ENCODE measurements around the gene ENOX1.

ENOX1 gene

DNA sequence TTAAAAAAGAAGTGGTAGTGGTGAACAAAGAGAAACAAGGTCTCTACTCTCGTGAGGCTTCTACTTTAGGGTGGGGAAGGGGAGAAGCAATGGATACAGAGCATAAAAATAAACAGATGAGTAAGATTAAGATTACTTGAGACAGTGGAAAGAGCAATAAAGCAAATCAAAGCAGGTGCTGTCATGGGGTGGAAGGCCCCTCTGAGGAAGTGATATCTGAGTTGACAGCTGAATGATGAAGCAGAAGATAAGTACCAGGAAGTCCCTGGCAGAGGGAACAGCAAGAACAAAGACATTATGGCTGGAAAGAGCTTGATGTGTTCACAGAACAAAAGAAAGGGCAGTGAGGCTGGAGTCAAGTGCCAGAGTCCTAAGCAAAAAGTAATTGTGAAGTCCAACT is 221.8 kb downstream of the ENOX1 start:
- ChIA-PET CTCF (no interaction called here), POLR2A (no interaction called here)
- DNase-seq (ENCODE audit: extremely low spot score) = no peak
- TF ChIP-seq ZNF384 (IDR thresholded peaks at IDR 0.05) = no peak
- no peak for TF ChIP-seq TARDBP (IDR thresholded peaks at IDR 0.05)
- TF ChIP-seq SUZ12 (IDR thresholded peaks at IDR 0.05) = no peak
- no peak for TF ChIP-seq NFRKB (IDR thresholded peaks at IDR 0.05)
- no peak for TF ChIP-seq ELF4 (IDR thresholded peaks at IDR 0.05)
- no peak for TF ChIP-seq FOXM1 (IDR thresholded peaks at IDR 0.05; ENCODE audit: borderline replicate concordance)
- TF ChIP-seq CTBP1 (IDR thresholded peaks at IDR 0.05; ENCODE audit: borderline replicate concordance) = no peak
- TF ChIP-seq ARNT (IDR thresholded peaks at IDR 0.05) = no peak
- TF ChIP-seq, protein P1, sequence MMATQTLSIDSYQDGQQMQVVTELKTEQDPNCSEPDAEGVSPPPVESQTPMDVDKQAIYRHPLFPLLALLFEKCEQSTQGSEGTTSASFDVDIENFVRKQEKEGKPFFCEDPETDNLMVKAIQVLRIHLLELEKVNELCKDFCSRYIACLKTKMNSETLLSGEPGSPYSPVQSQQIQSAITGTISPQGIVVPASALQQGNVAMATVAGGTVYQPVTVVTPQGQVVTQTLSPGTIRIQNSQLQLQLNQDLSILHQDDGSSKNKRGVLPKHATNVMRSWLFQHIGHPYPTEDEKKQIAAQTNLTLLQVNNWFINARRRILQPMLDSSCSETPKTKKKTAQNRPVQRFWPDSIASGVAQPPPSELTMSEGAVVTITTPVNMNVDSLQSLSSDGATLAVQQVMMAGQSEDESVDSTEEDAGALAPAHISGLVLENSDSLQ (IDR thresholded peaks at IDR 0.05) = no peak
- TF ChIP-seq BHLHE40 (IDR thresholded peaks at IDR 0.05; ENCODE audit: borderline replicate concordance) = no peak
- no peak for TF ChIP-seq L3MBTL2 (conservative IDR thresholded peaks at IDR 0.05)
- no peak for TF ChIP-seq FOXA1 (IDR thresholded peaks at IDR 0.05)
- no peak for TF ChIP-seq FOXK2 (IDR thresholded peaks at IDR 0.05)
- TF ChIP-seq LEF1 (IDR thresholded peaks at IDR 0.05; ENCODE audit: borderline replicate concordance) = no peak
- TF ChIP-seq HDGF (IDR thresholded peaks at IDR 0.05; ENCODE audit: borderline replicate concordance) = no peak

DNA sequence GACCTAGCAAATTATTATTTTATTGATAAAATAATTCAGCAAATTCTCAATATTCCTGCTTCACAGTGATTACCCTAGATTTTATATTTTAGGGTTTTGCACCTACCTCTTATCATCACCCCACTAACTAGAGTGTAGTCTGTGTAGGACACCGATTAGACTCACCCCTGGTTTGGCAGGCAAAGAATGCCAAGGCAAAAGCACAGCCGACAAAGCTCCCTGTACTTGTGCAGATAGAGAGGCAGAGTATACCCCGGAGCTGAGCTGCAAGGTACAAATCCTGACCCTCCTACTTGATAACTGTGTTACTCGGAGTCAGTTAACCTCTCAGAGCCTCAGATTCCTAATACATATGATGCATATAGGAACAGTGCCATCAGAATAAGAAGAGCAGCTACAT is 225.7 kb downstream of the ENOX1 start:
- ChIA-PET POLR2A (no interaction called here), CTCF (no interaction called here)
- DNase-seq (ENCODE audit: extremely low spot score) = no peak
- no peak for TF ChIP-seq CTBP1 (IDR thresholded peaks at IDR 0.05; ENCODE audit: borderline replicate concordance)
- TF ChIP-seq FOXM1 (IDR thresholded peaks at IDR 0.05; ENCODE audit: borderline replicate concordance) = no peak
- TF ChIP-seq NFRKB (IDR thresholded peaks at IDR 0.05) = no peak

DNA sequence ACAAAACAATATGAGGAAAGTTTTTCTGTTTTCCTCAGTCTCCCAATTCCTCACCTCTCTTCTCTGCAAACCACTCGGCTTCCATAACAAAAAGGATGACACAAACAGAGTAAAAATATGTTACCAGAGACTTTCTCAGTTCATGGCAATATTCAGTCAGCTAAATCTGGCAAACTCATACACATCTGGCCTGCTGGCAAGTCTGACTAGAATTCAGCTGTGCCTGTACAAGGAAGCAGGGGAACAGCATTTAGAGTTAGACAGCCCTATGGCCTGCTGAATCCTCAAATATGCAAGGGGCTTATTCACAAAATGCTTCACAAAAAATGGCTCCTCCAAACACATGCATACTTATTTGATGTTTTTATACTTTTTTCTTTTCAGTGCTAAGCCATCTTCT is 227.8 kb downstream of the ENOX1 start:
- DNase-seq (ENCODE audit: extremely low spot score) = no peak
- CTCF ChIA-PET = no interaction called here
- POLR2A ChIA-PET = no interaction called here
- TF ChIP-seq FOXK2 (IDR thresholded peaks at IDR 0.05) = no peak

DNA sequence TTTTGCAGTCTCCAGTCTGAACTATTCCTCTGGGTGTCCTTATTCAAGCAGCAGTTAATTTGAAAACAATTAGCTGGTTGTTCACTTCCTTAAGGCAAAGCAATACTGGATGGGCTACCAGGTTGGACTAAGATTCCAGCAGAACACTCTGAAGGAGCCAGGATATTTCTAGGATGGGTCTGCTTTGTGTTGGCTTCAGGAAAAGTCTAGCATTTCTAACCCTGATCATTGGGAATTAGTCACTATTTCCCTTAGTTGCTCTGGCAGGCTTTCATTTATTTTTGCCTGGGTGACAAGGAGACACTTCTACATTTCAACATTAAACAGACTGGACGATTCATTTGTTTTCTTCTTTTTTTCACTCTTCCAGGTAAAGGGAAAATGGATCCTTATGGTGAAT is 228.4 kb downstream of the ENOX1 start:
- TF ChIP-seq ARNT (IDR thresholded peaks at IDR 0.05) = no peak
- TF ChIP-seq BHLHE40 (IDR thresholded peaks at IDR 0.05; ENCODE audit: borderline replicate concordance) = no peak
- no peak for TF ChIP-seq FOXK2 (IDR thresholded peaks at IDR 0.05)
- TF ChIP-seq, protein P1 (IDR thresholded peaks at IDR 0.05) = no peak
- TF ChIP-seq ELF4 (IDR thresholded peaks at IDR 0.05) = no peak
- no peak for TF ChIP-seq HDGF (IDR thresholded peaks at IDR 0.05; ENCODE audit: borderline replicate concordance)
- TF ChIP-seq SP1 (IDR thresholded peaks at IDR 0.05) = no peak
- TF ChIP-seq LEF1 (IDR thresholded peaks at IDR 0.05; ENCODE audit: borderline replicate concordance) = no peak
- TF ChIP-seq ZNF384 (IDR thresholded peaks at IDR 0.05) = no peak
- no peak for TF ChIP-seq L3MBTL2 (conservative IDR thresholded peaks at IDR 0.05)
- TF ChIP-seq FOXM1 (IDR thresholded peaks at IDR 0.05; ENCODE audit: borderline replicate concordance) = no peak
- TF ChIP-seq FOXA1 (IDR thresholded peaks at IDR 0.05) = no peak
- TF ChIP-seq SUZ12 (IDR thresholded peaks at IDR 0.05) = no peak
- CTCF ChIA-PET = no interaction called here
- no peak for DNase-seq (ENCODE audit: extremely low spot score)
- POLR2A ChIA-PET = no interaction called here

DNA sequence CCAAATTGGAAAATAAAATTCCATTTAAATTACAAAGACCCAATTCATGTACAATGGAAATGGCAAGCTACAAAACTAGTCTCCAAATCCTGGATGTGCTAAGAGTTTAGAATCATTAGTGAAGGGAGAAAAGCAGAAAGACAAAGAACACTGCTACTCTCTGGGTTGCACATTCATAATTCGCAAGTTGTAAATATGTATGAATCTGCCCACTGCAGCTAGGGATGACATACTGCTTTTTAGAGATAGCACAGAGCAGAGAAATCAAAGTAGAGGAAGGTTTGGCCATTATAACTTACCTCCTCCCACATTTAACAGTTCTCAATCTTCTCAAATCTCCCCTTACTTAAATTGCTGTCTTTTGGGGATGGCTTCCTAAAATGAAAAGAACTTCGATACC is 231.1 kb downstream of the ENOX1 start:
- TF ChIP-seq NFRKB (IDR thresholded peaks at IDR 0.05) (no peak), SP1 (IDR thresholded peaks at IDR 0.05) (no peak), FOXM1 (IDR thresholded peaks at IDR 0.05; ENCODE audit: borderline replicate concordance) (no peak), HDGF (IDR thresholded peaks at IDR 0.05; ENCODE audit: borderline replicate concordance) (no peak), ELF4 (IDR thresholded peaks at IDR 0.05) (no peak), SUZ12 (IDR thresholded peaks at IDR 0.05) (no peak), FOXK2 (IDR thresholded peaks at IDR 0.05) (no peak), ZNF384 (IDR thresholded peaks at IDR 0.05) (no peak), LEF1 (IDR thresholded peaks at IDR 0.05; ENCODE audit: borderline replicate concordance) (no peak), CTBP1 (IDR thresholded peaks at IDR 0.05; ENCODE audit: borderline replicate concordance) (no peak), FOXA1 (IDR thresholded peaks at IDR 0.05) (no peak)
- POLR2A ChIA-PET = no interaction called here
- CTCF ChIA-PET = no interaction called here

DNA sequence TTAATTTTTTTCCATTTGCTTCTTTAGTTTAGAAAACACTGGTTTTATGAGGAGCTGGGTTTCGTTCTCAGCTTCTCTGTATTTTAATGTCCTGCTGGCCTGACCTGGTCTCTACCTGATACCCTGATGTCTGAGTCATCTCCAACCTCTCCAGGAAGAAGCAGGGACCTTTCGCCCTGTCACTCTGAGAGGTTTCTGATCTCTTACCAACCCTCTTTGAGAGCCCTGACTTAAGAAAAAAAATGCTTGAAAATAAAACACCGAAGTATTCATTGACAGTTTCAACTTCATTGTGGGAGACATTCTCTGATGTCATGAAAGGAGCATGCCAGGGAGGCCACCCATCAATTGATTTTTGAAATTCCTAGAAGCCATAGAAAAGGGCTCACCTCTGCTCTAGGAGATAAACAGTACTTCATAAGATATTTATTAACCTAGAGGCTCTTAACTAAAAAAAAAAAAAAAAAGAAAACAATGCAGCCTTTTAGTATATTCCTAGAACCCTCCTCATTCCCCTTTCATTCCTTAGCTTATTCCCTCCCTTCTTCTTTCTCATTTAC is 234.8 kb downstream of the ENOX1 start:
- no peak for TF ChIP-seq FOXK2 (IDR thresholded peaks at IDR 0.05)
- TF ChIP-seq ELF4 (IDR thresholded peaks at IDR 0.05) = no peak
- no peak for TF ChIP-seq TARDBP (IDR thresholded peaks at IDR 0.05)
- TF ChIP-seq LEF1 (IDR thresholded peaks at IDR 0.05; ENCODE audit: borderline replicate concordance) = no peak
- no peak for TF ChIP-seq L3MBTL2 (conservative IDR thresholded peaks at IDR 0.05)
- TF ChIP-seq ARNT (IDR thresholded peaks at IDR 0.05) = no peak
- TF ChIP-seq, protein P1 (IDR thresholded peaks at IDR 0.05) = no peak
- TF ChIP-seq NFRKB (IDR thresholded peaks at IDR 0.05) = no peak
- TF ChIP-seq SP1 (IDR thresholded peaks at IDR 0.05) = no peak
- no peak for TF ChIP-seq ZNF384 (IDR thresholded peaks at IDR 0.05)
- POLR2A ChIA-PET = no interaction called here
- CTCF ChIA-PET = no interaction called here
- no peak for DNase-seq (ENCODE audit: extremely low spot score)

More for the DNA sequence above, 231.1 kb downstream of the ENOX1 start:
- DNase-seq (ENCODE audit: extremely low spot score) = no peak

DNA sequence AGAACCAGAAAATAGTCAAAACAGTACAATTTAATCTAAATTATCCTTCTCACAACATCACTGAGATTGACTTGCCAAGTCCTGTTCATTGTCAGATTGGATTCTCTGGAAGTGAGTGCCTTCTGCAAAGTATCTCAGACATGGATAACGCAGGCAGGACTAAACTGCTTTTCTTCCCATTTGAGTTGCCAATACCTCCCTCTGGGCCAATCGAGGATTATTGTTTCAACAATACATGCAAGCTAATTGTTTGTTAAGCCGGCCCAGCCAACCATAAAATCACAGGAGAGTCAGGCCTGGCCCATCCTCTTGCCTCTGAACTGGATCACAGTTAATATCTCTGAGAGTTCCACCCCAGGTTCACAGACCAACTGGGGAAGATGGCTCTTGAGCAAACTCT is 240.0 kb downstream of the ENOX1 start:
- CTCF ChIA-PET = no interaction called here

More for the DNA sequence above, 240.0 kb downstream of the ENOX1 start:
- no peak for DNase-seq (ENCODE audit: extremely low spot score)
- POLR2A ChIA-PET = no interaction called here
- TF ChIP-seq ARNT (IDR thresholded peaks at IDR 0.05) (no peak), SUZ12 (IDR thresholded peaks at IDR 0.05) (no peak), ELF4 (IDR thresholded peaks at IDR 0.05) (no peak), FOXK2 (IDR thresholded peaks at IDR 0.05) (no peak), FOXA1 (IDR thresholded peaks at IDR 0.05) (no peak), NFRKB (IDR thresholded peaks at IDR 0.05) (no peak), ZNF384 (IDR thresholded peaks at IDR 0.05) (no peak), SP1 (IDR thresholded peaks at IDR 0.05) (no peak), TARDBP (IDR thresholded peaks at IDR 0.05) (no peak)
